GM12878 (cell line): ENCODE measurements around the gene PCID2.

ENCODE experiments used
- EGR1 ChIP-seq, 2 experiments: IDR thresholded peaks; 1 replicate in 1 of 2; 2 replicates in 1 of 2; pipeline ENCODE4 v1.6.1; 2011 to 2012; ENCODE audit warnings: low read depth in 2 of 2, low read length in 2 of 2, borderline replicate concordance in 1 of 2, mild to moderate bottlenecking in 1 of 2, moderate library complexity in 1 of 2
- MXI1 ChIP-seq: fragments of 150-350 bp; IDR thresholded peaks from 2 replicates; pipeline ENCODE4 v1.6.1; 2011; ENCODE audit warnings: low read depth, mild to moderate bottlenecking, inconsistent platforms, low read length, improper control_type of control experiment
- NRF1 ChIP-seq: conservative IDR thresholded peaks from 2 replicates; pipeline ENCODE4 v1.6.1; 2011; ENCODE audit warnings: mild to moderate bottlenecking, low read depth, low read length, improper control_type of control experiment
- POLR2A ChIP-seq: IDR thresholded peaks from 2 replicates; pipeline ENCODE4 v1.6.1; 2011; ENCODE audit warnings: low read depth, mild to moderate bottlenecking, low read length
- RAD21 ChIP-seq: IDR thresholded peaks from 2 replicates; pipeline ENCODE4 v1.6.1; 2011; ENCODE audit warnings: mild to moderate bottlenecking, low read depth, low read length, moderate library complexity; ENCODE audit not compliant: insufficient read depth
- RELA ChIP-seq: fragments of 450-650 bp; IDR thresholded peaks from 2 replicates; pipeline ENCODE4 v1.8.0; 2014; ENCODE audit warnings: borderline replicate concordance; ENCODE audit not compliant: partially characterized antibody
- TCF7 ChIP-seq: IDR thresholded peaks from 2 replicates; pipeline ENCODE4 v1.6.1; 2014; ENCODE audit warnings: antibody characterized with exemption, borderline replicate concordance
- YBX1 ChIP-seq: fragments of 450-650 bp; IDR thresholded peaks from 2 replicates; pipeline ENCODE4 v1.6.1; 2016; ENCODE audit warnings: antibody characterized with exemption
- TF ChIP-seq, protein P1 (sequence below), 3 experiments: IDR thresholded peaks in 2 of 3; conservative IDR thresholded peaks in 1 of 3; 2 replicates each; pipeline ENCODE4 v1.5.1; 2011; ENCODE audit warnings: low read depth in 3 of 3, low read length in 3 of 3, mild to moderate bottlenecking in 3 of 3, control low read depth in 2 of 3, moderate library complexity in 2 of 3, inconsistent platforms in 1 of 3, mixed read lengths in 1 of 3; ENCODE audit not compliant: control insufficient read depth in 2 of 3, insufficient read depth in 1 of 3; ENCODE audit errors: extremely low read depth in 1 of 3

DNA sequence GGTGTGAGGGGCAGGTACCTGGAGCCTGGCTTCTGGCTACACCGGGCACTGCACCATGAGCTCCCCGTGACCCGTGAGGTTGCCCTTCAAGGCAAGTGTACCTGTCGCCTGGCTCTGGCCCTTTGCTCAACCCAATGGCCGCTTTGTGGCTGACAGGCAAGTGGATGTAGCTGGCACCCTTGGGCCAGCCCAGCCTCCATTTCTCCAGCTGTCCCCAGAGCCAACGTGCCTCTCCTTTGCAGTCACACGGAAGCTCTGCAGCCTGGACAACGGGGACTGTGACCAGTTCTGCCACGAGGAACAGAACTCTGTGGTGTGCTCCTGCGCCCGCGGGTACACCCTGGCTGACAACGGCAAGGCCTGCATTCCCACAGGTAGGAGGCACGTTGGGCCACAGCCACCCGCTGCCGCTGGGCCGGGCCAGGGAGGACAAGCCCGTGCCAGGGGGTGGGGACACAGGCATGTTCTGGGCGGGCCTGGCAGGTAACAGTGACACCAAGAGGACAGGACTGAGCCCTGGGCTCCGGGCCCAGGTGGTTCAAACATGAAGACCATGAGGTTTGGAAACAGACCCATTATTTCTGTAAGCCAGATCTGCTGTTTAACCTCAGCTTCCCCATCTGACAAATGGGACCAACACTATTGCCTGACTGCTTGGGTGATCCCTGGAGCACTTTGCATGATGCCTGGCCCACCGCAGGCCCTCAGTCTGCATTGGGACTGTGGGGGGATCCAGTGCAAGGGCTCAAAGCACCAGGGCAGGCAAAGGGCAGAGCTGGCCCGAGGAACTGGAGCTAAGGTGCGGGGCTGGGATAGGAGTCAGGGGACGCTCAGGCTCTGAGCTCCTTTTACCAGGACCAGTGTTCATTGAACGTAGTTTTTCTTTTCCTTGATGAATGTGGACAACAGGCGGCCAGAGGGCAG, 67.5 kb downstream of the PCID2 start:
- TF ChIP-seq, protein P1, sequence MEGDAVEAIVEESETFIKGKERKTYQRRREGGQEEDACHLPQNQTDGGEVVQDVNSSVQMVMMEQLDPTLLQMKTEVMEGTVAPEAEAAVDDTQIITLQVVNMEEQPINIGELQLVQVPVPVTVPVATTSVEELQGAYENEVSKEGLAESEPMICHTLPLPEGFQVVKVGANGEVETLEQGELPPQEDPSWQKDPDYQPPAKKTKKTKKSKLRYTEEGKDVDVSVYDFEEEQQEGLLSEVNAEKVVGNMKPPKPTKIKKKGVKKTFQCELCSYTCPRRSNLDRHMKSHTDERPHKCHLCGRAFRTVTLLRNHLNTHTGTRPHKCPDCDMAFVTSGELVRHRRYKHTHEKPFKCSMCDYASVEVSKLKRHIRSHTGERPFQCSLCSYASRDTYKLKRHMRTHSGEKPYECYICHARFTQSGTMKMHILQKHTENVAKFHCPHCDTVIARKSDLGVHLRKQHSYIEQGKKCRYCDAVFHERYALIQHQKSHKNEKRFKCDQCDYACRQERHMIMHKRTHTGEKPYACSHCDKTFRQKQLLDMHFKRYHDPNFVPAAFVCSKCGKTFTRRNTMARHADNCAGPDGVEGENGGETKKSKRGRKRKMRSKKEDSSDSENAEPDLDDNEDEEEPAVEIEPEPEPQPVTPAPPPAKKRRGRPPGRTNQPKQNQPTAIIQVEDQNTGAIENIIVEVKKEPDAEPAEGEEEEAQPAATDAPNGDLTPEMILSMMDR (IDR thresholded peaks at IDR 0.05 in 2 of 3, conservative IDR thresholded peaks at IDR 0.05 in 1 of 3; ENCODE audit: control insufficient read depth in 2 of 3, extremely low read depth in 1 of 3, insufficient read depth in 1 of 3, low read depth in 3 of 3, low read length in 3 of 3) = no peak
- no peak for TF ChIP-seq RELA
- TF ChIP-seq POLR2A = no peak
- no peak for TF ChIP-seq RAD21
- no peak for TF ChIP-seq YBX1
- no peak for TF ChIP-seq EGR1 (IDR thresholded peaks at IDR 0.05; ENCODE audit: borderline replicate concordance in 1 of 2, low read depth in 2 of 2, low read length in 2 of 2)
- TF ChIP-seq MXI1 = no peak
- no peak for TF ChIP-seq NRF1
- TF ChIP-seq TCF7 = no peak
